ENCODE data around the gene GPC3.

GPC3 gene

DNA sequence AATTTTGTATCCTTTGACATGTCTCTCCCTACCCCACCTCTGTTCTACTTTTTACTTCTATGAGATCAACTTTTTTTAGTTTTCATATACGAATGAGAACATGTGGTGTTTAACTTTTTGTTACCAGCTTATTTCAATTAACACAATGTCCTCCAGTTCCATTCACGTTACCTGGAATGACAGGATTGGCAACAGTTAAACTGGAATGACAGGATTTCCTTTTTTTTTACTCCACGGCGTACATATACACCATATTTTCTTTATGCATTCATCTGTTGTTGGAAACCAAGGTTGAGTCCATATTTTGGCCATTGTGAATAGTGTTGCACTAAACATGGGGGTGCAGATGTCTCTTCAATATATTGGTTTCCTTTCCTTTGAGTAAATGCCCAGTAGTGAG lies 398.3 kb downstream of the GPC3 start:
- DNase-seq: no peak

- DNase-seq: no peak
These were observed 399.0 kb downstream of the GPC3 start for GRCh38 chrX:133586443-133586842.

- DNase-seq: no peak
These were observed 401.6 kb downstream of the GPC3 start for GRCh38 chrX:133583825-133584224.

GRCh38 chrX:133580625-133581024 lies 404.8 kb downstream of the GPC3 start:
- no peak for DNase-seq

- DNase-seq: no peak
These were observed 405.8 kb downstream of the GPC3 start for GRCh38 chrX:133579631-133580030.

- no peak for DNase-seq
These were observed 408.5 kb downstream of the GPC3 start for GRCh38 chrX:133576876-133577275.

- no peak for DNase-seq
These were observed 409.8 kb downstream of the GPC3 start for GRCh38 chrX:133575501-133576136.

GRCh38 chrX:133574716-133575115 lies 410.7 kb downstream of the GPC3 start:
- DNase-seq: no peak

DNA sequence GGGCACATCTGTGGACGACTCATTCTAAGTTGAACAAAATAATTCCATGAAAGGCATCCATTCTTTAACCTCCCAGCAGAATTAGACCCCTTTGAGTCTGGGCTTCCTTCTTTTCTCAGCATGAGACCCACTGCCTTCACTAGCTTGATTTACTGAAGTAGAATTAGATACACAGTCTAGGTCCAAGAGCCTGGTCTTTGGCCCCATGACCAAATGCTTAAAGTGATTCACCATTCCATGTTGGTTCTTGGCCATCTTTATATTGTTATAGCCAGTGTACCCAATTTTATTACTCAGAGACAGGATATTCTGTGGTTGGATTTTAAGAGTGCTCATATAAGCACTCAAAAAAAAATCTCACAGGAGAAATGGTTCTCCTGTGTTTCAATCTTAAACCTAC lies 414.8 kb downstream of the GPC3 start:
- DNase-seq: no peak

GRCh38 chrX:133569217-133569616 lies 416.2 kb downstream of the GPC3 start:
- no peak for DNase-seq

GRCh38 chrX:133568109-133568508 lies 417.3 kb downstream of the GPC3 start:
- DNase-seq: no peak

DNA sequence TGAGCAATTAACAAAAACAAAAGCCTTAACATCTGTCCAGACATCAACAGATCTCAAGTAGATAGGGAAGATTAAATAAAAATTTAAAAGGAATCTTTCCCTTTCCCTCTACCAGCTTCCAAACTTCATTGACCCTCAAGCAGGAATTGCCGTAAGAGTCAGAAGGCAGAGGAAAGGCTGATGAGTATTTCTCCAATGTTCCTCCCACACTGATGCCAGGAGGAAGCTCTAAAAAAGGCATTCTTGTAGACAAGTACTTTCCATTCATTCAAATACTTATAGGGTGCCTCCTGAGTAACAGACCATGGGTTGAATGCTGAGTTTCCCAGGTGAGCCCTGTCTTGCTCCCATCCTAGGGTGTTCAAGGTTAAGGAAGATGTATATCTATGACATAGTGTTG lies 418.5 kb downstream of the GPC3 start:
- DNase-seq: no peak

GRCh38 chrX:133563705-133564104 lies 421.7 kb downstream of the GPC3 start:
- DNase-seq: no peak

- DNase-seq: no peak
These were observed 424.1 kb downstream of the GPC3 start for GRCh38 chrX:133561251-133561650.

DNA sequence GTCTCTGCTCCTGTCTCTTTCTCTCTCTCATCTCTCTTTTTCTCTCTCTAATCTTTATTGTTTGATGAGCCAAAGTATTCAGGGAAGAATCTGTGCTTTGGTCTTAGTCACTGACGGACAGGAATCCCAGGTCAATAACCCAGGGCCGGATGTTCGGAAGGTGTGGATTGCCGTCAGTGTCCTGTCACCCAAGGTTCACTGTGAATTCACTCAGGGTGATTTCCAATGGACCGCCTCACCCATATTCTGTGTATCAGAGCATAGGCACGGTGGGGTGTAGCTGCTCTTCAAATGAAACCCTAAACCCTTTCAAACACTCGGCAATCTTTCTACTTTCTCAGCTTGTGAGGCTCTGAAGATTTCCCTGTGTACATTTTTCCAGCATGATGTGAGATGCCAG lies 425.5 kb downstream of the GPC3 start:
- no peak for DNase-seq

- DNase-seq: no peak
These were observed 429.5 kb downstream of the GPC3 start for GRCh38 chrX:133555782-133556458.

DNA sequence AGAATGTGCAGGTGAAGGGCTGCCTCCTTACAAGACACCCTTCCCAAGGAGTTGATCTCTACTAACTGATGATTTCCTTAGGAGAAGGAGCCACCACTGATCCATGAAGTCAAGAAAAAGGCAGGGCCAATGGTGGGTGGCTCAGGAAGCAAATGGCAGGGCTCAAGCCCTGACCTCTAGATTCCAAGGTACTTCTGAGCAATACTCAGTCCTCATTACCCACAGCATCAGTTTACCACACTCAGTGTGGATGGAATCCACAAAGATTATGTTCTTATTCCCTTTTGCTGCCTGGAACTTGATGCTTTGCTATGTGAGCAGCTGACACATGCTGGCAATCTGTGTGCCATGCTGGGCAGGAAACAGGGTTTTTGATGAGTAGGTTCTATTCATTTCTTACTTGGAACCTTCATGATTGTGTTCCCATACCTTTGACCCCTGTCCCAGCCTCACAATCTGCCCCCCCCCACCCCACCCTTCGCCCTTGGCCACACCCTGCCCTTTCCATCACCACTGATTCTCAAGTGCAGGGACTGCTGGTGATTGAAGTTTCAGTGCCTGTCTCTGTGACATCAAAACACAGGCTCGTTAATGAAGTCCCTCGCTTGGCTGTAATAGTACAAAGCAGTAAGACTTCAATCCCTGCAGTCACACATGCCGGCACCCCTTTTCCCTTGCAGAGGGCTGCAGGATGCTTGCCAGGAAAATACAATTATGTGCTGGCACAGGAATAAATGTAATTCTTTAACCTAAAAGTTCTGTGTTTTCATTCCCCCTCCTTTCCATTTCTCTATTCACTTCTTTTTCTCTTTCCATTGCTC lies 434.5 kb downstream of the GPC3 start:
- no peak for DNase-seq

DNA sequence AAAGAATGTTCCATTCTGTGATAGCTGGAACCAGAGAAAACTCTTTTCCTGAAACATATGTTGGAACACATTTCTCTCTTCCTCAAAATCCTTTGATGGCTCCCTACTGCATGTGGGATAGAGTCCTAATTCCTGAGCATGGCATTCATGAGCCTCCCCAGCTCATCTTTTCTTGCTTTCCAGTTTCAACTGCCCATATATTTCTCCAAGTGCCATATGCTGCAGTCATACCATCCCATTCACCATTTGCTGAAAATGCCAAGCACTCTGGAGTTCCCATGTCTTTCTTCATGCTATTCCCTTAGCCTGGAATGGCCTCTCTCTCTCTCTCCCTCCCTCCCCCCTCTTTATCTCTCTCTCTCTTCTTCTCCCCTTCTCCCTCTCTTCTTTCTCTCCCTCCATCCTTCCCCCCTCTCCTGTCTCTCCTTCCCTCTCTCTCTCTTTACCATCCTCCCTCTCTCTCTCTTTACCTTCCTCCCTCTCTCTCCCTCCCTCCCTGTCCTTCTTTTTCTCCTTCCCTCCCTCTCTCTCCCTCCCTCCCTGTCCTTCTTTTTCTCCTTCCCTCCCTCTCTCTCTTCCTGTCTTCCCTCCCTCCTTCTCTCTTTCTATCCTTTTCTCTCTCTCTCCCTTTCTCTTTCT lies 436.0 kb downstream of the GPC3 start:
- DNase-seq: no peak

- peak; percentile 26 for DNase-seq
These were observed 439.0 kb downstream of the GPC3 start for GRCh38 chrX:133546441-133546840.

DNA sequence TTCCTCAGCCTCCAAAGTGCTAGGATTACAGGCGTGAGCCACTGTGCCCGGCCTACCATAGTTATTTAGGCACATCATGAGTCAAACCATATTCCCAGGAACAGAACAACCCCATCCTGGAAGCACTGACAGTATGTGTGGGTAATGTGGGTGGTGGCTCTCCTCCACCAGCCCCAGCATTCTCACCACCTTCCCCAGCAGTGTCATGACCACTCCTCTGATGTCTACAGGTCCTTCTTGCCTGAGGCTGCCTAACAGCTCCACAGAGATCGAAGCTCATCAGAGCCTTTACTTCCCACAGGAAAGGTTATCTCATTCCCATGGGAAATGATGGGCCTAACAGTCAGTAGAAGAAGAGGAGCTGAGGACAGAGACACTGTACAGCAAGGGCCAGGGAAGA lies 440.6 kb downstream of the GPC3 start:
- DNase-seq: no peak

- no peak for DNase-seq
These were observed 441.3 kb downstream of the GPC3 start for GRCh38 chrX:133544115-133544514.

- no peak for DNase-seq
These were observed 441.7 kb downstream of the GPC3 start for GRCh38 chrX:133543654-133544053.

GRCh38 chrX:133542476-133542875 lies 442.9 kb downstream of the GPC3 start:
- DNase-seq: no peak

- no peak for DNase-seq
These were observed 444.4 kb downstream of the GPC3 start for GRCh38 chrX:133541021-133541420.

All from OCI-M1 (cell line).